GM19452 (cell line): ENCODE data around the gene TSSC4.

Experiments used
- ATAC-seq: cut with Tn5 transposase; IDR thresholded peaks from one replicate; pipeline ENCODE4 v1.9.1; 2021; ENCODE audit not compliant: unreplicated experiment

TSSC4 gene

GRCh38 chr11:2368851-2369180 lies 31.7 kb upstream of the TSSC4 start:
- no peak for ATAC-seq

GRCh38 chr11:2369320-2369719 lies 31.2 kb upstream of the TSSC4 start:
- ATAC-seq, result no peak

- ATAC-seq, result no peak
Measured at GRCh38 chr11:2369896-2370295, 30.7 kb upstream of the TSSC4 start.

GRCh38 chr11:2374456-2375201 lies 25.9 kb upstream of the TSSC4 start:
- ATAC-seq, result no peak

GRCh38 chr11:2375341-2375853 lies 25.2 kb upstream of the TSSC4 start:
- ATAC-seq, result no peak

- no peak for ATAC-seq
Measured at GRCh38 chr11:2375964-2376551, 24.5 kb upstream of the TSSC4 start.

- no peak for ATAC-seq
Measured at GRCh38 chr11:2376751-2377451, 23.6 kb upstream of the TSSC4 start, which contains the start of gene CD81. TSS of gene CD81 (plus strand) at chr11:2377310. CDS start at chr11:2377550, 240 bp downstream.

GRCh38 chr11:2377511-2378443 lies 22.8 kb upstream of the TSSC4 start:
- ATAC-seq, result no peak

GRCh38 chr11:2378527-2379210 lies 21.9 kb upstream of the TSSC4 start:
- no peak for ATAC-seq

- ATAC-seq, result no peak
Measured at GRCh38 chr11:2379466-2380174, 20.9 kb upstream of the TSSC4 start.

GRCh38 chr11:2380396-2380795 lies 20.2 kb upstream of the TSSC4 start:
- ATAC-seq, result no peak

GRCh38 chr11:2380807-2381350 lies 19.7 kb upstream of the TSSC4 start:
- no peak for ATAC-seq

GRCh38 chr11:2381494-2382128 lies 18.9 kb upstream of the TSSC4 start:
- no peak for ATAC-seq

GRCh38 chr11:2382129-2382517 lies 18.4 kb upstream of the TSSC4 start:
- no peak for ATAC-seq

GRCh38 chr11:2382936-2383851 lies 17.4 kb upstream of the TSSC4 start:
- ATAC-seq, result no peak

GRCh38 chr11:2383852-2384804 lies 16.4 kb upstream of the TSSC4 start:
- no peak for ATAC-seq
